Epithelial cell of esophagus (primary cell): Measurements from ENCODE around the gene GAP43.

ENCODE experiments used
- DNase-seq: peaks from one replicate; pipeline ENCODE4 v3.0.0; 2010; ENCODE audit warnings: low read depth
- H3K4me3 ChIP-seq: 2 replicates; pipeline ENCODE4 v1.5.1; 2011; ENCODE audit warnings: mild to moderate bottlenecking, low read length, control low read depth
- CTCF ChIP-seq: IDR thresholded peaks from 2 replicates; pipeline ENCODE4 v1.5.1; 2011; ENCODE audit warnings: low read depth, mild to moderate bottlenecking, low read length, control low read depth, inconsistent platforms; ENCODE audit not compliant: insufficient read depth; ENCODE audit errors: missing control alignments

GAP43 gene

GRCh38 chr3:115651087-115651486, 27.8 kb downstream of the GAP43 start:
- no peak overlapping the region for H3K4me3 ChIP-seq
- no peak for DNase-seq
- TF ChIP-seq CTCF, result no peak

DNA sequence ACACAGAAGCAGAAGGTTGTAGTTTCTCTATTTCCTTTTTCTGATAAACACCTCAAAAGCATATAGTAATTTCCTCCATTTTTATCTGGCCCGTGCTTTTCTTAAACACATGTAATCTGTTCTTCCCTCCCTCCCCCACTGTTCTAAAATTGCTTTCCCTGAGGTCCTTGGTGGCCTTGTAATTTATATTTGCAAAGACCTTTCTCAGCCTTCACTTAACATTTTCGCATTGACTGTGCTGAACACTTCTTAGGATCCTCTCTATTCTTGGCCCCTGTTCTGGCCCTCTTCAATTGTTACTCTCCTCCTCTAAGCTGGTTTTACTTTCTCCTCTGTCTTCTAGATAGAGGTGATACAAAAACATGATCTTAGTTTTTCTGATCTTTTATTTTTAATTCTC, 28.3 kb downstream of the GAP43 start:
- DNase-seq, result no peak
- no peak overlapping the region for H3K4me3 ChIP-seq
- TF ChIP-seq CTCF, result no peak

GRCh38 chr3:115652738-115653137, 29.4 kb downstream of the GAP43 start:
- no peak overlapping the region for H3K4me3 ChIP-seq
- TF ChIP-seq CTCF, result no peak
- DNase-seq, result no peak

DNA sequence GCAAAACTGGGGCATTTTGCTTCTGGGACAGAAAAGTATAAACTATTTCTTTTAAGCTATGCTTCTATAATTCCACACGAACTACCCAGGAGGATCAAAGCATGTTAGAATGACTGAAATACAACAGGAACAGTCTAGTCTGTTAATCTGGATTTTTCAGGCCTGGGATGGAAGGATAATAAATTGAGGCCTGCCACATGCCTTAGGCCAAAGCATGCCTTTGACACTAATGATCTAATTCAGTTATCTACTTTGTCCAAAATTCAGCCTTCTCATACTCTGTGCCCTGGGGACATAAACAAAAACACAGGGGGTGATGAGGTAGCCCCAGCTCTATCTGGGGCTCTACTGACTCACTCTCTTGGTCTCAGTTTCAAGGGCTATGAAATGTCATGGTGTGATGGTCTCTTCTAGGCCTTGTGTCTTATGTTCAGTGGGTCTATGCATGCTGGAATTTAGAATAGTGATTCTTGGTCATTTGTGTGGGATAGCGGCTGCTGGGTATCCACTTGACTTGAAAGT, 32.5 kb downstream of the GAP43 start:
- DNase-seq, result no peak
- TF ChIP-seq CTCF, result no peak

GRCh38 chr3:115657168-115657567, 33.9 kb downstream of the GAP43 start:
- no peak for DNase-seq
- no peak for TF ChIP-seq CTCF
- no peak overlapping the region for H3K4me3 ChIP-seq

More for the DNA sequence above, 32.5 kb downstream of the GAP43 start:
- no peak overlapping the region for H3K4me3 ChIP-seq

GRCh38 chr3:115658032-115658336, 34.7 kb downstream of the GAP43 start:
- no peak for DNase-seq
- peak overlapping the region; percentile 62 for H3K4me3 ChIP-seq
- no peak for TF ChIP-seq CTCF

- TF ChIP-seq CTCF, result no peak
- peak overlapping the region; percentile 62 for H3K4me3 ChIP-seq
- peak; percentile 82 for DNase-seq
Measured at GRCh38 chr3:115658337-115659181, 35.2 kb downstream of the GAP43 start.
